A549 (cell line): ENCODE measurements around the gene ADAMTS2. TPM values are rescaled to one million over a fixed set of nuclear protein-coding genes. Genes with fewer than 3 reads are reported as not detected.

ENCODE experiments used
- ATAC-seq, 2 experiments: fragments of 200-7000 bp in 1 of 2; fragments of >200 bp in 1 of 2; cut with Nextera tagmentation in 1 of 2; cut with Tn5 transposase in 1 of 2; 3 replicates each; pipeline versions ENCODE4 v1.8.0 to v1.9.1; 2018 to 2020; ENCODE audit warnings: mild to moderate bottlenecking in 1 of 2, moderate library complexity in 1 of 2
- CTCF ChIA-PET: fragments of 300-600 bp; sonication (Branson Sonifier 250); formaldehyde crosslinking; extraction: SDS; loops from one replicate; lab custom pipeline; 2021; ENCODE audit warnings: antibody characterized with exemption, inconsistent platforms; lab: Yijun Ruan, JAX
- POLR2A ChIA-PET: fragments of 350-600 bp; formaldehyde crosslinking; extraction: SDS; loops from one replicate; lab custom pipeline; 2021; ENCODE audit warnings: antibody characterized with exemption, inconsistent platforms; lab: Yijun Ruan, JAX
- DNase-seq, 2 experiments: peaks; one replicate each; pipeline versions ENCODE4 v3.0.0 to v3.0.0-alpha.2; 2011 to 2016; ENCODE audit warnings: low read depth in 1 of 2, low spot score in 1 of 2
- FAIRE-seq: peaks from 2 replicates; lab custom pipeline; 2011; peaks lifted over from hg19 to GRCh38; lab: Jason Lieb, UNC
- H3K27ac ChIP-seq, 2 experiments: fragments of >200 bp; sonication (Bioruptor Twin); formaldehyde crosslinking; 3 replicates each; pipeline ENCODE4 v1.5.1; 2016 to 2017
- H3K4me1 ChIP-seq: fragments of >200 bp; sonication (Bioruptor Twin); formaldehyde crosslinking; 3 replicates; pipeline ENCODE4 v1.6.1; 2016
- H3K4me2 ChIP-seq: fragments of >200 bp; sonication (Bioruptor Twin); formaldehyde crosslinking; 3 replicates; pipeline ENCODE4 v1.6.1; 2016
- H3K4me3 ChIP-seq: fragments of >200 bp; sonication (Bioruptor Twin); formaldehyde crosslinking; 3 replicates; pipeline ENCODE4 v1.5.1; 2016
- H3K9me3 ChIP-seq: fragments of >200 bp; sonication (Bioruptor Twin); formaldehyde crosslinking; 3 replicates; pipeline ENCODE4 v1.6.1; 2016
- CBX8 ChIP-seq: fragments of 200-600 bp; sonication (generic); IDR thresholded peaks from 2 replicates; pipeline ENCODE4 v1.6.1; 2016
- CEBPB ChIP-seq, 2 experiments: fragments of >200 bp in 1 of 2; sonication (Bioruptor Twin) in 1 of 2; formaldehyde crosslinking in 1 of 2; IDR thresholded peaks; 2 replicates each; pipeline ENCODE4 v1.6.1; 2012 to 2016
- CHD2 ChIP-seq: fragments of 150-350 bp; IDR thresholded peaks from 2 replicates; pipeline ENCODE4 v1.6.1; 2014; ENCODE audit warnings: low read length; ENCODE audit not compliant: partially characterized antibody
- FOSL2 ChIP-seq, 2 experiments: fragments of 450-650 bp in 1 of 2; fragments of >200 bp in 1 of 2; sonication (Bioruptor Twin) in 1 of 2; formaldehyde crosslinking; IDR thresholded peaks; 2 replicates each; pipeline versions ENCODE4 v1.5.0 to v1.6.1; 2016 to 2020; ENCODE audit warnings: mild to moderate bottlenecking in 1 of 2, moderate library complexity in 1 of 2
- HEYL ChIP-seq: fragments of 250-450 bp; sonication (Bioruptor Pico); IDR thresholded peaks from 2 replicates; pipeline ENCODE4 v1.8.0; 2021; ENCODE audit warnings: mild to moderate bottlenecking, moderate library complexity
- HMGXB4 ChIP-seq: fragments of 250-450 bp; sonication (Bioruptor Pico); IDR thresholded peaks from 2 replicates; pipeline ENCODE4 v1.5.0; 2021; ENCODE audit warnings: mild to moderate bottlenecking, moderate library complexity, borderline replicate concordance
- HOXB5 ChIP-seq: fragments of 250-450 bp; sonication (Bioruptor Pico); IDR thresholded peaks from 2 replicates; pipeline ENCODE4 v1.5.0; 2020; ENCODE audit warnings: mild to moderate bottlenecking, moderate library complexity
- PHF8 ChIP-seq: fragments of 200-600 bp; sonication (generic); IDR thresholded peaks from 2 replicates; pipeline ENCODE4 v1.6.1; 2016; ENCODE audit warnings: low read depth, mild to moderate bottlenecking, antibody characterized with exemption, moderate library complexity, borderline replicate concordance
- RNF2 ChIP-seq: fragments of 200-600 bp; sonication (generic); IDR thresholded peaks from 2 replicates; pipeline ENCODE4 v1.6.1; 2016; ENCODE audit warnings: low read depth, mild to moderate bottlenecking, antibody characterized with exemption, moderate library complexity, borderline replicate concordance
- TP53 ChIP-seq: fragments of 250-450 bp; sonication (Bioruptor Pico); IDR thresholded peaks from 2 replicates; pipeline ENCODE4 v1.5.0; 2021; ENCODE audit warnings: mild to moderate bottlenecking, moderate library complexity
- ZNF302 ChIP-seq: fragments of 250-450 bp; sonication (Bioruptor Pico); IDR thresholded peaks from 2 replicates; pipeline ENCODE4 v1.9.0; 2021; ENCODE audit warnings: inconsistent platforms, mild to moderate bottlenecking, moderate library complexity
- WGBS: methylation state at CpG from one replicate; pipeline ENCODE4 v1.1.6; 2017; ENCODE audit errors: missing lambda C conversion rate; 5-methylcytosine and 5-hydroxymethylcytosine counted together
- polyA plus RNA-seq, 4 experiments: library from polyadenylated mRNA; depleted of rRNA in 3 of 4; stranded (reverse); fragments of >200 nt; fragmentation: RNase III in 1 of 4; extraction: RNeasy Plus Mini Kit Qiagen cat#74134 plus additional on column Dnase treatment in 1 of 4; gene quantifications; 2 replicates in 3 of 4; 3 replicates in 1 of 4; pipeline ENCODE4 v1.2.3, GENCODE V29; 2011 to 2017
- TF ChIP-seq, protein P1 (sequence below): fragments of >200 bp; sonication (Bioruptor Twin); formaldehyde crosslinking; IDR thresholded peaks from 3 replicates; pipeline ENCODE4 v1.6.1; 2016
- TF ChIP-seq, protein P2 (sequence below): fragments of 150-350 bp; IDR thresholded peaks from 2 replicates; pipeline ENCODE4 v1.6.1; 2014; ENCODE audit warnings: low read depth, mild to moderate bottlenecking, low read length
- TF ChIP-seq, protein P3 (sequence below): fragments of >200 bp; sonication (Bioruptor Twin); formaldehyde crosslinking; IDR thresholded peaks from 3 replicates; pipeline ENCODE4 v1.5.1; 2016
- TF ChIP-seq, protein P4 (sequence below): fragments of >200 bp; sonication (Bioruptor Twin); formaldehyde crosslinking; IDR thresholded peaks from 2 replicates; pipeline ENCODE4 v1.6.1; 2016

Gene ADAMTS2
- polyA plus RNA-seq, 2 of the 4 experiments (the other 2 are of a cell fraction), result not detected

GRCh38 chr5:179237770-179238627 is 107.3 kb downstream of the ADAMTS2 start:
- H3K27ac ChIP-seq, result no peak overlapping the region
- POLR2A ChIA-PET, result no interaction called here
- H3K4me1 ChIP-seq, result no peaks in the 10 kb centered on the region
- FAIRE-seq (no peak), DNase-seq (no peak), ATAC-seq (no peak)
- CTCF ChIA-PET, result interaction anchor here (0.6 kb wide), 1 partner anchor 185 kb away, joined by 3 read pairs; no protein-coding TSS in a partner anchor
- no peak overlapping the region for H3K4me2 ChIP-seq
- TF ChIP-seq, protein P1, sequence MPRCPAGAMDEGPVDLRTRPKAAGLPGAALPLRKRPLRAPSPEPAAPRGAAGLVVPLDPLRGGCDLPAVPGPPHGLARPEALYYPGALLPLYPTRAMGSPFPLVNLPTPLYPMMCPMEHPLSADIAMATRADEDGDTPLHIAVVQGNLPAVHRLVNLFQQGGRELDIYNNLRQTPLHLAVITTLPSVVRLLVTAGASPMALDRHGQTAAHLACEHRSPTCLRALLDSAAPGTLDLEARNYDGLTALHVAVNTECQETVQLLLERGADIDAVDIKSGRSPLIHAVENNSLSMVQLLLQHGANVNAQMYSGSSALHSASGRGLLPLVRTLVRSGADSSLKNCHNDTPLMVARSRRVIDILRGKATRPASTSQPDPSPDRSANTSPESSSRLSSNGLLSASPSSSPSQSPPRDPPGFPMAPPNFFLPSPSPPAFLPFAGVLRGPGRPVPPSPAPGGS, result no peak
- TF ChIP-seq PHF8, result no peak
- no peak for TF ChIP-seq CBX8
- no peak for TF ChIP-seq RNF2
- TF ChIP-seq HEYL (CRISPR knock-in tag), result no peak
- TF ChIP-seq HMGXB4 (CRISPR knock-in tag), result no peak
- TF ChIP-seq, protein P2, sequence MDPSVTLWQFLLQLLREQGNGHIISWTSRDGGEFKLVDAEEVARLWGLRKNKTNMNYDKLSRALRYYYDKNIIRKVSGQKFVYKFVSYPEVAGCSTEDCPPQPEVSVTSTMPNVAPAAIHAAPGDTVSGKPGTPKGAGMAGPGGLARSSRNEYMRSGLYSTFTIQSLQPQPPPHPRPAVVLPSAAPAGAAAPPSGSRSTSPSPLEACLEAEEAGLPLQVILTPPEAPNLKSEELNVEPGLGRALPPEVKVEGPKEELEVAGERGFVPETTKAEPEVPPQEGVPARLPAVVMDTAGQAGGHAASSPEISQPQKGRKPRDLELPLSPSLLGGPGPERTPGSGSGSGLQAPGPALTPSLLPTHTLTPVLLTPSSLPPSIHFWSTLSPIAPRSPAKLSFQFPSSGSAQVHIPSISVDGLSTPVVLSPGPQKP, result no peak
- no peak for TF ChIP-seq CEBPB (IDR thresholded peaks at IDR 0.05)
- no peak for TF ChIP-seq HOXB5 (CRISPR knock-in tag)
- TF ChIP-seq, protein P3, sequence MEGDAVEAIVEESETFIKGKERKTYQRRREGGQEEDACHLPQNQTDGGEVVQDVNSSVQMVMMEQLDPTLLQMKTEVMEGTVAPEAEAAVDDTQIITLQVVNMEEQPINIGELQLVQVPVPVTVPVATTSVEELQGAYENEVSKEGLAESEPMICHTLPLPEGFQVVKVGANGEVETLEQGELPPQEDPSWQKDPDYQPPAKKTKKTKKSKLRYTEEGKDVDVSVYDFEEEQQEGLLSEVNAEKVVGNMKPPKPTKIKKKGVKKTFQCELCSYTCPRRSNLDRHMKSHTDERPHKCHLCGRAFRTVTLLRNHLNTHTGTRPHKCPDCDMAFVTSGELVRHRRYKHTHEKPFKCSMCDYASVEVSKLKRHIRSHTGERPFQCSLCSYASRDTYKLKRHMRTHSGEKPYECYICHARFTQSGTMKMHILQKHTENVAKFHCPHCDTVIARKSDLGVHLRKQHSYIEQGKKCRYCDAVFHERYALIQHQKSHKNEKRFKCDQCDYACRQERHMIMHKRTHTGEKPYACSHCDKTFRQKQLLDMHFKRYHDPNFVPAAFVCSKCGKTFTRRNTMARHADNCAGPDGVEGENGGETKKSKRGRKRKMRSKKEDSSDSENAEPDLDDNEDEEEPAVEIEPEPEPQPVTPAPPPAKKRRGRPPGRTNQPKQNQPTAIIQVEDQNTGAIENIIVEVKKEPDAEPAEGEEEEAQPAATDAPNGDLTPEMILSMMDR, result no peak
- no peak for TF ChIP-seq FOSL2 (IDR thresholded peaks at IDR 0.05)
- TF ChIP-seq FOSL2 (CRISPR knock-in tag; IDR thresholded peaks at IDR 0.05), result no peak
- TF ChIP-seq TP53 (CRISPR knock-in tag), result no peak
- TF ChIP-seq CHD2, result no peak
- TF ChIP-seq, protein P4, sequence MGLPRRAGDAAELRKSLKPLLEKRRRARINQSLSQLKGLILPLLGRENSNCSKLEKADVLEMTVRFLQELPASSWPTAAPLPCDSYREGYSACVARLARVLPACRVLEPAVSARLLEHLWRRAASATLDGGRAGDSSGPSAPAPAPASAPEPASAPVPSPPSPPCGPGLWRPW, result no peak
- TF ChIP-seq ZNF302 (CRISPR knock-in tag), result no peak
- no peak overlapping the region for H3K4me3 ChIP-seq
- 36% methylated on average over 25 of the region's 26 CpGs for WGBS
- H3K9me3 ChIP-seq, result peaks cover 39% of the 10 kb centered on the region; the same call in 2 of the 3 replicates
